Activated CD4-positive, alpha-beta T cell treated with anti-CD3 and anti-CD28 coated beads, Interleukin-2, amount 50 U/mL, for 1 hour (primary cell): ENCODE measurements around the gene SLCO2B1.

Source experiments
- DNase-seq: peaks from one replicate; pipeline ENCODE4 v3.0.0-alpha.2; 2020

The SLCO2B1 gene

GRCh38 chr11:75195167-75195962 is 44.5 kb downstream of the SLCO2B1 start:
- no peak for DNase-seq

- DNase-seq: no peak
Measured at GRCh38 chr11:75196426-75196825, 45.5 kb downstream of the SLCO2B1 start.

GRCh38 chr11:75197512-75198277 is 46.8 kb downstream of the SLCO2B1 start:
- DNase-seq: no peak

- no peak for DNase-seq
Measured at GRCh38 chr11:75198278-75198973, 47.5 kb downstream of the SLCO2B1 start.

GRCh38 chr11:75199412-75199955 is 48.6 kb downstream of the SLCO2B1 start:
- DNase-seq: no peak

- DNase-seq: no peak
Measured at GRCh38 chr11:75200051-75200450, 49.1 kb downstream of the SLCO2B1 start.

GRCh38 chr11:75200531-75200930 is 49.6 kb downstream of the SLCO2B1 start:
- no peak for DNase-seq

- DNase-seq: no peak
Measured at GRCh38 chr11:75201771-75202170, 50.9 kb downstream of the SLCO2B1 start.

- DNase-seq: no peak
Measured at GRCh38 chr11:75202195-75202594, 51.3 kb downstream of the SLCO2B1 start.

GRCh38 chr11:75203138-75203537 is 52.2 kb downstream of the SLCO2B1 start:
- DNase-seq: no peak

GRCh38 chr11:75203641-75204011 is 52.7 kb downstream of the SLCO2B1 start:
- no peak for DNase-seq

GRCh38 chr11:75204012-75204674 is 53.2 kb downstream of the SLCO2B1 start:
- DNase-seq: no peak

- peak; percentile 83 for DNase-seq
Measured at GRCh38 chr11:75204685-75205563, 54.0 kb downstream of the SLCO2B1 start.

- DNase-seq: no peak
Measured at GRCh38 chr11:75205564-75206020, 54.7 kb downstream of the SLCO2B1 start.

GRCh38 chr11:75208446-75208845 is 57.5 kb downstream of the SLCO2B1 start:
- no peak for DNase-seq

GRCh38 chr11:75212411-75212810 is 61.5 kb downstream of the SLCO2B1 start:
- DNase-seq: no peak

GRCh38 chr11:75214411-75214821 is 63.5 kb downstream of the SLCO2B1 start:
- DNase-seq: peak; percentile 79

GRCh38 chr11:75214843-75215242 is 63.9 kb downstream of the SLCO2B1 start:
- DNase-seq: no peak

GRCh38 chr11:75219869-75220268 is 69.0 kb downstream of the SLCO2B1 start:
- no peak for DNase-seq

- DNase-seq: no peak
Measured at GRCh38 chr11:75223954-75224643, 73.2 kb downstream of the SLCO2B1 start.

GRCh38 chr11:75225794-75226193 is 74.9 kb downstream of the SLCO2B1 start:
- DNase-seq: no peak
